ENCODE results near the gene SLC15A3.

Gene SLC15A3

GRCh38 chr11:60897496-60897895, 54.5 kb downstream of the SLC15A3 start:
- H3K36me3 ChIP-seq (ENCODE audit: insufficient read depth, low read length): peaks cover 94% of the 10 kb centered on the region
- H3K4me2 ChIP-seq (ENCODE audit: insufficient read depth, low read length): no peak overlapping the region
- H3K9me3 ChIP-seq (ENCODE audit: insufficient read depth, low read length, severe bottlenecking): no peaks in the 10 kb centered on the region
- peaks cover 6% of the 10 kb centered on the region; the same call in 1 of the 2 replicates for H3K79me2 ChIP-seq (ENCODE audit: insufficient read depth, low read length)
- no peak overlapping the region for H2AFZ ChIP-seq (ENCODE audit: low read depth, low read length)
- DNase-seq (no peak), ATAC-seq (ENCODE audit: insufficient read depth, low read depth) (no peak)
- H4K20me1 ChIP-seq (ENCODE audit: insufficient read depth, low read length): peaks cover 29% of the 10 kb centered on the region; the same call in 1 of the 2 replicates
- H3K4me1 ChIP-seq (ENCODE audit: insufficient read depth, low read length): no peaks in the 10 kb centered on the region
- TF ChIP-seq EZH2 (IDR thresholded peaks at IDR 0.05; ENCODE audit: borderline replicate concordance, low read depth, low read length, severe bottlenecking): no peak
- H3K27me3 ChIP-seq (ENCODE audit: insufficient read depth, low read length, poor library complexity): no peaks in the 10 kb centered on the region
- H3K4me3 ChIP-seq (ENCODE audit: low read depth in 1 of 2, low read length in 2 of 2): no peak overlapping the region
- H3K9ac ChIP-seq (ENCODE audit: low read depth, low read length): no peak overlapping the region
- no peak overlapping the region for H3K27ac ChIP-seq (ENCODE audit: low read length)

GRCh38 chr11:60895687-60896086, 56.3 kb downstream of the SLC15A3 start:
- peaks cover 93% of the 10 kb centered on the region for H3K36me3 ChIP-seq (ENCODE audit: insufficient read depth, low read length)
- no peaks in the 10 kb centered on the region for H3K4me1 ChIP-seq (ENCODE audit: insufficient read depth, low read length)
- no peak for DNase-seq
- H3K9ac ChIP-seq (ENCODE audit: low read depth, low read length): no peak overlapping the region
- TF ChIP-seq CTCF (IDR thresholded peaks at IDR 0.05; ENCODE audit: borderline replicate concordance, extremely low read depth, low read length, poor library complexity, severe bottlenecking) (no peak), EZH2 (IDR thresholded peaks at IDR 0.05; ENCODE audit: borderline replicate concordance, low read depth, low read length, severe bottlenecking) (no peak)
- peaks cover 20% of the 10 kb centered on the region; the same call in 1 of the 2 replicates for H4K20me1 ChIP-seq (ENCODE audit: insufficient read depth, low read length)
- H3K27ac ChIP-seq (ENCODE audit: low read length): no peak overlapping the region
- H3K9me3 ChIP-seq (ENCODE audit: insufficient read depth, low read length, severe bottlenecking): no peaks in the 10 kb centered on the region
- no peak for ATAC-seq (ENCODE audit: insufficient read depth, low read depth)
- H3K4me2 ChIP-seq (ENCODE audit: insufficient read depth, low read length): no peak overlapping the region
- H3K27me3 ChIP-seq (ENCODE audit: insufficient read depth, low read length, poor library complexity): no peaks in the 10 kb centered on the region
- no peak overlapping the region for H3K4me3 ChIP-seq (ENCODE audit: low read depth in 1 of 2, low read length in 2 of 2)
- H3K79me2 ChIP-seq (ENCODE audit: insufficient read depth, low read length): no peaks in the 10 kb centered on the region; the same call in 1 of the 2 replicates
- no peak overlapping the region for H2AFZ ChIP-seq (ENCODE audit: low read depth, low read length)

GRCh38 chr11:60891103-60891741, 60.8 kb downstream of the SLC15A3 start:
- ATAC-seq (ENCODE audit: insufficient read depth, low read depth): no peak
- no peak overlapping the region for H3K4me3 ChIP-seq (ENCODE audit: low read depth in 1 of 2, low read length in 2 of 2)
- no peaks in the 10 kb centered on the region for H3K79me2 ChIP-seq (ENCODE audit: insufficient read depth, low read length)
- no peaks in the 10 kb centered on the region for H3K9me3 ChIP-seq (ENCODE audit: insufficient read depth, low read length, severe bottlenecking)
- H3K4me2 ChIP-seq (ENCODE audit: insufficient read depth, low read length): no peak overlapping the region
- no peaks in the 10 kb centered on the region for H3K27me3 ChIP-seq (ENCODE audit: insufficient read depth, low read length, poor library complexity)
- no peak overlapping the region for H3K27ac ChIP-seq (ENCODE audit: low read length)
- no peaks in the 10 kb centered on the region for H3K4me1 ChIP-seq (ENCODE audit: insufficient read depth, low read length)
- no peak overlapping the region for H3K9ac ChIP-seq (ENCODE audit: low read depth, low read length)
- DNase-seq: no peak
- H3K36me3 ChIP-seq (ENCODE audit: insufficient read depth, low read length): peaks cover 61% of the 10 kb centered on the region
- H2AFZ ChIP-seq (ENCODE audit: low read depth, low read length): no peak overlapping the region
- TF ChIP-seq EZH2 (IDR thresholded peaks at IDR 0.05; ENCODE audit: borderline replicate concordance, low read depth, low read length, severe bottlenecking) (no peak), CTCF (IDR thresholded peaks at IDR 0.05; ENCODE audit: borderline replicate concordance, extremely low read depth, low read length, poor library complexity, severe bottlenecking) (no peak)
- H4K20me1 ChIP-seq (ENCODE audit: insufficient read depth, low read length): peaks cover 12% of the 10 kb centered on the region; the same call in 1 of the 2 replicates

- no peaks in the 10 kb centered on the region for H3K9me3 ChIP-seq (ENCODE audit: insufficient read depth, low read length, severe bottlenecking)
- no peak overlapping the region for H2AFZ ChIP-seq (ENCODE audit: low read depth, low read length)
- H3K9ac ChIP-seq (ENCODE audit: low read depth, low read length): no peak overlapping the region
- H3K27me3 ChIP-seq (ENCODE audit: insufficient read depth, low read length, poor library complexity): no peaks in the 10 kb centered on the region
- TF ChIP-seq CTCF (IDR thresholded peaks at IDR 0.05; ENCODE audit: borderline replicate concordance, extremely low read depth, low read length, poor library complexity, severe bottlenecking) (no peak), EZH2 (IDR thresholded peaks at IDR 0.05; ENCODE audit: borderline replicate concordance, low read depth, low read length, severe bottlenecking) (no peak)
- no peaks in the 10 kb centered on the region for H3K4me1 ChIP-seq (ENCODE audit: insufficient read depth, low read length)
- no peak overlapping the region for H3K4me2 ChIP-seq (ENCODE audit: insufficient read depth, low read length)
- H3K27ac ChIP-seq (ENCODE audit: low read length): no peak overlapping the region
- H3K36me3 ChIP-seq (ENCODE audit: insufficient read depth, low read length): peaks cover 56% of the 10 kb centered on the region
- ATAC-seq (ENCODE audit: insufficient read depth, low read depth) (no peak), DNase-seq (no peak)
- H3K4me3 ChIP-seq (ENCODE audit: low read depth in 1 of 2, low read length in 2 of 2): no peak overlapping the region
- peaks cover 12% of the 10 kb centered on the region; the same call in 1 of the 2 replicates for H4K20me1 ChIP-seq (ENCODE audit: insufficient read depth, low read length)
- H3K79me2 ChIP-seq (ENCODE audit: insufficient read depth, low read length): no peaks in the 10 kb centered on the region
These were observed 61.3 kb downstream of the SLC15A3 start for GRCh38 chr11:60890696-60891095.

Measured in DND-41 (cell line).